HG03097 (cell line): ENCODE results near the gene CYFIP2.
"Not testable (repeated sequence)": the region's sequence is repeated elsewhere in the genome, so short reads cannot be mapped to it uniquely, and the experiment has no call there.

ENCODE experiments used
- ATAC-seq: cut with Tn5 transposase; IDR thresholded peaks from one replicate; pipeline ENCODE4 v1.9.1; 2021; ENCODE audit not compliant: unreplicated experiment, low FRiP score

Gene CYFIP2

DNA sequence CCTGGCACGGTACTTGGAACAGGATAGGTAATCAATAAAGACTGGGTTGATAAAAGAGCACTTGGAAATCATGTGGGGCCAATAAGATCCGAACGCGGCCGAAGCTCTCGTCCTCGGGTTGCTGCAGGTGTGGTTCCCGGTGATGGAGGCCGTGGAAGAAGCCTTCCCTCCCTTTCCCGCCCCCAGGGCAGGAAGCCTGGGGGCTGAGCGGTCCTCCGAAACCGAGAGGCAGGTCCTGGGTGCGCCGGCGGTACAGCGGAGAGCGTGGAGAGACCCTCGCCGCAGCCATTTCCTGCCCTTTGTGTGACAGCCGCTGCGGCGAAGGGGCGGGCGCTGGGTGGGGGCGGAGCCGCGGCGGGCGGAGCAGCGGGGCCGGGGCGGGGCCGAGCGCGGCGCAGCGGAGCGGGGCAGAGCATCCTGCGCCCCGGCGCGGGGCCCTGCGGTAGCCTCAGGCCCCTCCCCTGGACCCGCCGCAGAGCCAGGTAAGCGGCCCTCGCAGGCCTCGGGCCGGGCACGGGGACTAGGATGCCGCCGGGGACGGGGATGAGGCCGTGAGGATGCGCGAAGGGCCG is at the start of gene CYFIP2:
CYFIP2 (plus strand) TSS at position 410 of the 572 bp plus-strand sequence. CDS start 19,239 bp downstream, outside the sequence.
- ATAC-seq: peak; percentile 82

DNA sequence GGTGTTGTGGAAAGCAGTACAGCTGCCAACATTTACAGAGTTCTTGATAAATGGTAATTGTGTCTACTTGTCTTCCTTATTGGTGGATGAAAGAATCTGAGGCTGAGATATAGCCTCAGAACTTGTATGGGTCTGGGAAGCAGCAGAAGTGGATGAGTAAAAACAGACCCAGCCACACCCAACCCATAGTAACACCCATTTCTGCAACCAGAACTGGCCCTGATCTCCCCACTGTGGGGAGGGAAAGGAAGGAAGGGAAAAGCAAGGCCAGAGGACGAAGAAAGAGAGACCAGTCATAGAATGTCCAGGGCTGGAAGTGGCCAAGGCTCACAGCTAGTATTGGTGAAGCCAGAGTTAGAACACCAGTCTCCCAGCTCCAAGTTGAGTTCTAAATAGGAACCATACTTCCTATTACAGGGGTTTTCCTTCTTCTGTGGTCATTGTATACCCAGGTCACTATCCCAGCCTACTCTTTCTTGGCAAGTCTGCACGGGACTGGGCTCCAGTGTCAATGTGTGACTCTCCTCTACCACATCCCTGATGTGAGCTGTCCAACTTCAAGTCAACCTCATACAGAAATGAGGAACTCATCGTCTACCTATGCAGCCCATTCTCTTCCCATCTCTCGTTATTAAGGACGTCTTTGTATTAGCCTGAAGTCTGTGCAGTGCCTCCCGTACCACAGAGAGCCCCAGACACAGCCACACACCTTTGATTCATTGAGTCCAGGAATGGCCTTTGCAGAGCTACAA is 49.4 kb upstream of the CYFIP2 start:
- ATAC-seq: no peak

DNA sequence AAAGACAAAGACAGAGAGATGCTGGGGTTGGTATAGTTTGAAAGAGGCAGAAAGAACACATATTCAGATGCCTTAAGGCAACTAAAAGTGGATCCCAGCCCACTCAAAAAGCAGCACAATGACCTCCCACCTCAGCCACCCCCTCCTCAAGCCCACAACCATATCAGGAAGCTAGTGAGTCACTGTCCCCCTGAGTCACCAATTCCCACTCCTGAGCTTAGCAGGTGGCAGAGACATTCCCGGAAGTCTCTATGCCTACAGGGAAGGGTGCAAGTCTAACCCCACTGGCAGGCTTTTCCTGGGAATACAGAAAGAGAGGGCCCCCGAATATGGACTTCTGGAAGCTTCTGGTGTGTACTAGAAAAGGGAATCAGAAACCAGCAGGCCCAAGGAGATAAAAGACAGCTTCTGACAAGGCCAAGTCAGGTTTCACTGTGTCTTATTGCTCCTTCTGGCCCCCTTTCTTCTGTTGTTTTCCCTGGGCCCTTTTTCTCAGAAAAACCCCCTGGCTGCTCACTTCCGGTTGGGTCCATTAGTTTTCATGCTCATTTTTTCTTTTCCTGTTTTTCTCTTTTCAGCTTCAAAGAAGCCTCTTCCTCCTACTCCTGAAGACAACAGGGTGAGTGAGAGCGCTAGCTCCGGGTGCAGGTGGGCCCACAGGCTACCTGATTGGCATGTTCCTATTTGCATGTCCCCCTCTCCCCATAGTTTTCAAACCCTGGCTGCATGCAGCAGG is 48.5 kb upstream of the CYFIP2 start:
- no peak for ATAC-seq

DNA sequence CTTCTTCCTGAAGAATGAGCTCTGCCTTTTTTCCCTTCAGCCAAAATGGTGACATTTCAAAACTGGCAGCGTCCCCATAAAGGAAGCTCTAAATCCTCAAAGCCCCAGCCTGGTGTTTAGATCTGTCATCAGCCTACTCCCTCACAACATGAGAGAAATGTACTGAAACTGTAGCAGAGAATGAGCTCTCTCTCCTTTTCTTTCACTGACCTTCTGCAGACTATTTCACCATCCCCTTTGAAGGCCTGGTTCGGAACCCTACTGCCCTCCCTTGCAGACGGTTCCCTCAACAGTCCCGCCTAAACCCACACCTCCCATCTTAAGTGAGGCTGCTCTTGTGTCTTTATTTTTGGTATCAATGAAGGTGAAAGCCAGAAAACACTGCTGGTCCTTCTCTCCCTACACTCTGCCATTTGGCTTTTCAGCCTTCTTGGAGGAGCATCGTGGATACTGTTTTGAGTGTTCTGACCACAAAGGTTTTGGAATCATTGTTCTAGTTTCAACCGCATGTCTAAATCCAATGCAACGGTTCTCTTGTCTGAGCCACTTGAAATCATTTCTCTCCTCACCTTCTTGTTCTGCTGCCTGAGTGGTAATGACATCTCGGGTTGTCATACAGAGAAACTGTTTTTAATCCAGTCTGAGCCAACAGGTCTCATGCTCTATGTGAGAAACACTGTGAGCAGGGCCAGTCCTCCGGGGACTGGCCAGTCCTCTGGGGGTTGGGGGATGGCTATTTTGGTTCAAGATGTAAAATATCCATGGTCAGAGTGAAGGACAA is 46.2 kb upstream of the CYFIP2 start:
- ATAC-seq: peak; percentile 45

DNA sequence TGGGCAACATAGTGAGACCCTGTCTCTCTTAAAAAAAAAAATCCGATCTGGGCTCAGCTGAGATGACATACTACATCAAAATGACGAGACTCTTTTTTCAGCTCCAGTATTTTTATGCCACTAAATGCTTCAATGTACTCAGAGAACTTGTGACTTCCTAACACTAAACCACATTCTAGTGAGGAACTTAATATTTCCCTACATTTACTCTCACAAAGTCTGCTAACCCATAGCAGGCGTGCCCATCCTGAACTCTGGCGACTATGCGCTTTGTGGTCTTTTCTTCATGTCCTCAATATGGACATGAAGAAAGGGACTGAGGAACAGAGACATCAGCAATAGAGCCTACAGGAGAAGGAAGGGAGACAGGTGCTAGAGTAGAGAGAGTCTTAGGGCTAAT is 44.0 kb upstream of the CYFIP2 start:
- ATAC-seq: no peak

DNA sequence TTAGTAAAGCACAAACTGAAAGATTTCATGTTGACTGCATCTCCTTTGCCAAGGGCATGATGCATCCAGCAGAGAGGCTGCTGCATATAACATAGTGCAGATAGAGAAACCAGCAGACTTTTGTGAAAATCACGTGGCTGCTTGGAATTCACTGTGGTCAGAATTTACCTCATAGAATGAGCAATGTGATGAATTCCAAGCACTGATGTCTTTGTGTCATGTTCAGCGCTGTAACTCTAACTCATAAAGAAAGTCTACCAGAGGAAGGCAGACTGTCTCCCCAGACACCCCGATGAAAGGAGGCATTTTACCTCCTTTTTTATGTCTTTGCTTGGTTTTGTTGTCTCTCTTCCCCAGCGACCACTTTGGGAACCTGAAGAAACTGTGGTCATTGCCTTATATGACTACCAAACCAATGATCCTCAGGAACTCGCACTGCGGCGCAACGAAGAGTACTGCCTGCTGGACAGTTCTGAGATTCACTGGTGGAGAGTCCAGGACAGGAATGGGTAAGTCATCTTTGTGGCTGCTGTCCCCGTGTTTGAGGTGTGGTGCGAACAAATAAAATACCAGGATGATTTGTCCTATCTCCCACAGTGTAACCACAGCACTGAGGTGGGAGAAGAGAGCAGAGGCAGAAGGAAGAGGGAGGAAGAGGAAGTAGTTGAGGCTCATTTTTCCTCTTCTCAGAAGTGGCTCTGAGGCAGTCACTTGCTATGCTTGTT is 43.3 kb upstream of the CYFIP2 start:
- no peak for ATAC-seq

DNA sequence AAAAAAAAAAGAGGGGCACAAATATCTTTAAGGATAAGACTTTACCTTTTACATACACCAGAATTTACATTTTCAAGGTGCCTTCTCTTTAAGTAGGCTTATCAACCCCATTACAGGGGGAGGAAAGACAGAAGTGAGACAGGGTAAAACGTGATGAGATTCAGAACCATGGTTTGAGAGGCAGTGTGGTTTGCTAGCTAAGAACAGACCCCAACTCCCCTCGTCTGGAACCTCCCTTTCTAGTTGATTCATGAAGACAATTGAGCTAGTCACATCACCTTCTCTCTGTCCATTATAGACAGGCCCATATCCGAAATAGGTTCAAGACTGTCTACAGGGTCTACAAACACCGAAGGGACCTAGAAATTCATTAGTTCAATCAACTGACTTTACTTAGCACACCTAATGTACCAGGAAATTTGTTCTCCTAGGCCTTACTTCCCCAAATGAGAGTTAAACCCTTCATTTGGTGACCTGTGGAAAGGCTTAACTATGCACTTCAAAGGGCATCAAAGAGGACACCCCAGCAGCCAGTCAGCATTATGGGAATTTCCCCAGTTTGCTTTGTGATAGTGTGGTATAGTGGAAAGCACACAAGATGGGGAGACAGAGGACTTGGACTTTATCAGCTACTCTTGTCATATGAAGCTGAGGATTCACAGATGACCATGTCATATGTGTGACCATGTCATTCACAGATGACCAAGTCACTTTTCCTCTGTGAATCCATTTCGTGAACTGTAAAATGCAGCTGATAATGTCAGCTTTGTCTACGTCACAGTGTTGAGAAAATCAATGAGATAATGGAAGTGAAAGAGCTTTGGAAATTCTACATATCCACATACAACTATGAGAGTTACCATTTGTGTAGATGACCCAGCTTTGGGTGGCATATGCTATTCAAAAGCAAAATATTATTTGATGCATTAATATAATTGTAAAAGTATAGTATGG is 40.2 kb upstream of the CYFIP2 start:
- no peak for ATAC-seq

DNA sequence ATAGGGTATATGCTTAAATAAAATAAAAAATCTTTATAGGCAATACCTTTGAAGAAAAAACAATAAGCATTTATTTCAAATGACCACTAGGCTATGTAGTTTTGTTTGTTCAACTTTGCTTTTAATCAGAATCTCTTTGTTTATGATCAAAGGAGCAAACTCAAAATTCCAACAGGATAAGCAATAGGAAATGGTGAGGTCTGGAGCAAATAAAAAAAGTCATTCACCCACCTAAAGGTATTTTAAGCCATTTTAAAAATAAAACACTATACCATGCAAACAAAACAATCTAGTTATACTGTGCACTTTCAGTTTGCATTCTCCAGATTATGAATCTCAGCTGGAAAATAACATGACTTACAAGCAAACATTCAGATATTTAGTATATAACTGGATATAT is 35.3 kb upstream of the CYFIP2 start:
- no peak for ATAC-seq

DNA sequence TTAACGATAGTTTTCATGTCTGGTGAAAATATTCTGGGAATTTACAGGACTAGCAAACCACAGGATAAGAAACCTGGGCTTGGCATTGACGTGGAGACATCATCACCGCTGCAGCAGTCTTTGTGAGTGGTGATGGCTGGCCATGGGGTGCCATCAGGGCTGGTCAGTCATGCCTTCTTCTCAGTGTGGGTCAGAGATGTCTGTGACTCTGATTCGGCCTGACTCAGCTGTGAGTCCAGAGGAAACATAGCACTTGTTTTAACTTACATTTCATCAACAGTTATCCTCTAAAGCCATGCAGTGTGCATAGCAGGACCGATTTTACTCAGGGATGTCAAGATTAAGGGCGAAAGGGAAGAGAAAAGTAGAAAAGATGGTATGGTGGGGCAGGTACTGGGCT is 33.2 kb upstream of the CYFIP2 start:
- ATAC-seq: no peak

DNA sequence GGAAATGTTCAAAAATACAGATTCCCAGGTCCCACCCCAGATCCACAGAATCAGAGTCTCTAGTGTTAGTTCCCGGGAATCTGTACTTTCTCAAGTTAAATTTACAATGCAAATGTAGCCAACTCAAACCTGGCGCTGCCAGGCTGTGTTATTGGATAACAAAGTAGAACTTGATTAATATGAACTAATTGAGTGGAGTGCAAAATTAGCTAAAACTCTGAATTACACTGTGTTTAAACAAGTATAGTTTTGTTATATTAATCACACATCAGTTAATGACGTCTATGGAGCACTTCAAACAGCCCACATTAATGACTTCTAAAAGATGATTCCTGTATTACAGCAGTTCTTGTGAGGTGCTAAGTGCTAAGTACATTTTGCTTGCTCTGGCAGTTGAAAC is 32.4 kb upstream of the CYFIP2 start:
- no peak for ATAC-seq

DNA sequence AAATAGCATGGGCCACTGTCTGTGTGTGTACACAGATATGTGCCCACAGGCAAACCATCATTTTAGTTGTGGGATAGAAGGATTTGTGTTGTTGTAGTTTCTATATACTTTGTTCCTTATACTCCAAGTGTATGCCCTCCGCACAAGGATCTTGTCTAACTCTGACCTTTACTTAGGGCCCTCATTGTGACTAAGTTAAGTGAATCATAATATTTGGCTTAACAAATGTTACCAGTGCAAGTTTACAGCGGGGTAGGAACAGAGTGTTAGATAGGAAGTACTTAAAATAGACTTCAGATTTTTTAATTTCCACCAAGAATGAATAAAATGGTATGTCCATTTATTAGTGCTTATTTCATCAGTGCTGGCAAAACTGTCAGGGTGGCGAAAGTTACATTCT is 29.5 kb upstream of the CYFIP2 start:
- ATAC-seq: no peak

DNA sequence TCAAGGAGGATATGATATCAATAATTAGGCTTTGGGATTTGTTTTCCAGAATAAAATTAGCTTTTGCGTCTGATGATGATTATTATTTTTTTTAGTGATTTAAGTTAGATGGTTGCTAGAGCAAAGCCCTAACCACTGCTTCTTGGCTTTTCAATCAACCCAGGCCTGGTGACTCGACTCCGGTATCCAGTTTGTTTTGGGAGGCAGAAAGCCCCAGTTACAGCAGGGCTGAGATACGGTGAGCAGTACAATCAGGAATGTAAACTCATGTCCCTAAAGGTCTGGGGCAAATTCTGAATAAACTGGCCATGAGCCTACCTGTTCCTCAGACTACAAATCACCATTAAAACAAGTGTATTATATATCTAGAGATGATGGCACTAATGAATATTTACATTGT is 24.4 kb upstream of the CYFIP2 start:
- ATAC-seq: no peak

DNA sequence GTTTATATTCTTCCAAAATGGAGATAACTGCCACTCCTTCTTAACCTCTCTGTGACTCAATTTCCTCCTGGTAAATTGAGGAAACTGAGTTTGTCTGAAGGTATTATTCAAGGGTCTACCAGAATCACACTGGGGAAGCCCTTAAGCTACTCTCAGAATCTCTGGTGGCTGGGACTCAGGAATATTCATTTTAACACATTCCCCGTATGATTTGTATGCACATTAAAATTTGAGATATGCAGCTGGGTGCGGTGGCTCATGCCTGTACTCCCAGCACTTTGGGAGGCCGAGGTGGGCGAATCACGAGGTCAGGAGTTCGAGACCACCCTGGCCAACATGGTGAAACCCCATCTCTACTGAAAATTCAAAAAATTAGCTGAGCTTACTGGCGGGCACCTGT is 21.2 kb upstream of the CYFIP2 start:
- ATAC-seq: not testable (repeated sequence)

DNA sequence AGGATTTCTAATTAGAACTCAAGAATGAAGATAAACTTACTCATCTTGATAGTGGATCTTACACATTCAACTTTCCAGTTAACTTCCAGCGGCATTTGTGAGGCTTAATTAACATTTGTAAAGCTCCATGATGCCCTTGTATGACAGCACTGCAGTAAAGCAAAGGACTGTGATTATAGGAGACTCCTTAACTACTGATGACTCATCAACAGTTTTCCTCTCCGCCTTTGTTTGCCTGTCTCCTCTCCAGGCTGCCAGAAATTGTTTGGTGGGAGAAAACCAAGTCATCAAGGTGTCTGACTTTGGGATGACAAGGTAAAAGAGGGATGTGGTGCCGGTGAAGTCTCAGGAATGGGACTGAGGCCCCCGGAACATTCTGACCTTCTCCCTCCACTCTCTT is 20.4 kb upstream of the CYFIP2 start:
- ATAC-seq: no peak

DNA sequence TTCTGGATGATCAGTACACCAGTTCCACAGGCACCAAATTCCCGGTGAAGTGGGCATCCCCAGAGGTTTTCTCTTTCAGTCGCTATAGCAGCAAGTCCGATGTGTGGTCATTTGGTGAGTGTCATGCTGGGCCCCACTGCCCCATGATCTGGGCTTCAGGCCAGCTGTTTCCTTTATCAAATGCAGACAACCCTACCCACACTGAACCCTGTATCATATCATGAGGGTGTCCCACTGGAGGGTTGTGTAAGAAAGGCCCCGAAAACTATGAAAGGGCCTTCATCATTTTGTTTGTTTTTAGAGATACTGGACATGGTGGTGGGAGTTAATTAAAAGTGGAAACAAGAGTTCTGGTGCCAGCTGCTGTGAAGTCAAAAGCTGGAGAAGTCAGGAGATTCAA is 20.0 kb upstream of the CYFIP2 start:
- no peak for ATAC-seq

DNA sequence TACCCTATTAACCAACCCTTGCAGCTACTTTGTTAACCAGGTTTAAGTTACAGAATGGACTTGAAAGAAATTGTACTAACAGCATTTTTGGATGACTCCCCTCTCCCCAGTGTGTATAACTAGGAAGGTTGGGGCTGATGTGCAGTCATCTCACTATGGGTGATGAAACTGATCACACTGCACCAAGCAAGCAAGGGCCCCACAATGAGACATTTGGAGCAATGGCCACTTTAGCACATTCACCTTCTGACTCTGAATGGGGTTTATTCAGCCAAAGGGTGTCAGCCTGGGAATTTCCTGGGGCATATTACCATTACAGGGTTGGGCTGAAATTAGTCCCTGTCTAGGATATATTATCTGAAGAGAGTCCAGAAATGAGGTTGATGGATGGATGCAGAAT is 18.7 kb upstream of the CYFIP2 start:
- no peak for ATAC-seq

DNA sequence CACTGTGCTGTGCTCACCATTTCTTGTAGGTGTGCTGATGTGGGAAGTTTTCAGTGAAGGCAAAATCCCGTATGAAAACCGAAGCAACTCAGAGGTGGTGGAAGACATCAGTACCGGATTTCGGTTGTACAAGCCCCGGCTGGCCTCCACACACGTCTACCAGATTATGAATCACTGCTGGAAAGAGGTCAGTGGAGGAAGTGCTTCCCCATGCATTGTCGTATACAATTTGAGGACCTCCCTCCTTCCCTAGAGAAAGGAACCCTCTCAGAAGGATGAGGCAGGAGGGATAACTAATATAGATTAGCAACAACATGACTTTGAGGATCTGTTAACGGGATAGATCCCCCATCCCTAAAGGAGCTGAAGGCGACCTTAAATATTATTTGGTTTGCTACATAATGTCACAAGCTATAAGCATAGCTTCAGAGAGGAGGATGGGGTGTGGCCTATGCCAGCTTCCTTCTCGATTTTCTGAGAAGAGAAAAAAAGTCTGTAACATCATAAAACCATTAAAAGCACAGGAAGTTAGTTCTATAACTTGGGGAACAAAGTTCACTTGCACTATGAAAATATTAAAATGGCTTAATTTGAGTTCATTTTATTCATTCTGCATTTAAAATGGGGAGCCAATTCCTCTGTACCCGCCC is 17.0 kb upstream of the CYFIP2 start:
- no peak for ATAC-seq

DNA sequence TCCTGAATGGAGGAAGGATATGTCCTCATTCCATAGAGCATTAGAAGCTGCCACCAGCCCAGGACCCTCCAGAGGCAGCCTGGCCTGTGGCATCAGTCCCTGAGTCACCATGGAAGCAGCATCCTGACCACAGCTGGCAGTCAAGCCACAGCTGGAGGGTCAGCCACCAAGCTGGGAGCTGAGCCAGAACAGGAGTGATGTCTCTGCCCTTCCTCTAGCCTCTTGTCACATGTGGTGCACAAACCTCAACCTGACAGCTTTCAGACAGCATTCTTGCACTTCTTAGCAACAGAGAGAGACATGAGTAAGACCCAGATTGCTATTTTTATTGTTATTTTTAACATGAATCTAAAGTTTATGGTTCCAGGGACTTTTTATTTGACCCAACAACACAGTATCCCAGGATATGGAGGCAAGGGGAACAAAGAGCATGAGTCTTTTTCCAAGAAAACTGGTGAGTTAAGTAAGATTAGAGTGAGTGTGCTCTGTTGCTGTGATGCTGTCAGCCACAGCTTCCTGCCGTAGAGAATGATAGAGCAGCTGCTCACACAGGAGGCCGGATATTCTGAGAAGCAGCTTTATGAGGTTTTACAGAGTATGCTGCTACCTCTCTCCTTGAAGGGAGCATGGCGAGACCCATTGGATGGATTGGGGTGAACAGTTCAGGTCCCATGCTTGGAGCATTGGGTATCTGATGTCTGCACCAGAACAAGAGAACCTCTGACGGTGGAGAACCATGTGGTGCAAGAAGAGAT is 13.0 kb upstream of the CYFIP2 start:
- peak; percentile 90 for ATAC-seq
